GM21528 (cell line): ENCODE data around the gene DHX38.
"Not testable (repeated sequence)": the region's sequence is repeated elsewhere in the genome, so short reads cannot be mapped to it uniquely, and the experiment has no call there.

ENCODE experiments used
- ATAC-seq: cut with Tn5 transposase; IDR thresholded peaks from one replicate; pipeline ENCODE4 v1.9.1; 2021; ENCODE audit warnings: mild to moderate bottlenecking, moderate library complexity; ENCODE audit not compliant: unreplicated experiment, low FRiP score

The DHX38 gene

DNA sequence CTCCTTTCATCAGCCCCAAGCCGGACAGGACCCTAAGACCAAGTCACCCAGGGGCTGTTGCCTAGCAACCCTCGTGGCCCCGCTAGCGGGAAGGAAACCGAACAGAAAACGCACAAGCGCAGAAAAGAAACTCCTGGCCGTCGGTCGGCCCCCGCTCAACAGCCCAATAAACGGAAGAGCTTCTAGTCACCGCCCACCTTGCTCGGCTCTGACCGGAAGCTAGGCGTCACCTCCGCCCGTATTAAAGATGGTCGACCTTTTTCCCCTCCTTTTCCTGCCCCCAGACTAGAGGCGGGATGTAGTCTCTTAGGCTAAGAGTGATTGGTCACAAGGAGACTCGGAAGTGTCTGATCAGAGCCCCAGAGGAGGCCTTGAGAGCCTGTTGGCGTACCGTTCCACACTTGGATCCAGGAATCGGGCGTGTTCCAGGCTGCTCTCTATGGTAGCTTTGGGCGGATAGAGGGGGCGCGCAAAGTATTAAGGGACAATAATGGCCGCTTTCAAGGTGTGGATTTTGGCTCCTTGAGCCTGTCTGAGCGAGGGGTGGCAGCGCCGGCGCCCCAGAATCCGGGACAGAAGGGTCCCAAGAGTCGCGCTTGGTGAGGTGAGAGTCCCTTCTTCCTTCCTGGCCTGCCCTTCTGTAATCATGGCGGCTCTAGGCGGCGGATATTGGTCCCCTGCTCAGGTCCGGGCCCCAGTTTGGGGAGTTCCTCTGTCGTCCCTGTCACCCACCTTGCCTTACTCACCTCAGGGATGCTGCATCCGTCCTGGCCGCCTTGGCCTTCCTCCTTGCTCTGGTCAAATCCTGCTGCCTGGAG is at the start of gene DHX38, which contains the start of gene TXNL4B:
DHX38 (plus strand) TSS at position 400 of the 818 bp plus-strand sequence. CDS start 2,311 bp downstream, outside the sequence.
TXNL4B (minus strand) TSS at position 173 of the 818 bp plus-strand sequence. CDS start 2,871 bp downstream, outside the sequence.
- peak; percentile 99 for ATAC-seq

DNA sequence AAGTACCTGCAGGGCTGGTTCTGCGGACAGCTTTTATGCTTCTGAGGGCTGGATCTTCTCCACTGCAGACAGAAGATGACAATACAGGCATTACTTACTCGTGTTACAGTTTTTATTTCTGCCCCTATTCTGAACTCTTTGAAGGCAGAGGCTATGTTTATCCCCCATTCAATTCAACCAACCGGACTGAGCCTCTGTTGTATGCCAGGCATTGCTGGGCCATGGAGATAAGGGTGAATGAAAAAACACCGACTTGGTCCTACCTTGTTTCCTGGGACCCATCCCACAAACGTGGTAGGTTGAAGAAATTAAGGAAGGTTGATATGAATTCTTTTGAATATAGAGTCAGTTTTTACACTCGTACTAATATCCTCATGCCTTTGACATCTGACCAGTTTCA is 49.4 kb upstream of the DHX38 start:
- ATAC-seq = no peak

DNA sequence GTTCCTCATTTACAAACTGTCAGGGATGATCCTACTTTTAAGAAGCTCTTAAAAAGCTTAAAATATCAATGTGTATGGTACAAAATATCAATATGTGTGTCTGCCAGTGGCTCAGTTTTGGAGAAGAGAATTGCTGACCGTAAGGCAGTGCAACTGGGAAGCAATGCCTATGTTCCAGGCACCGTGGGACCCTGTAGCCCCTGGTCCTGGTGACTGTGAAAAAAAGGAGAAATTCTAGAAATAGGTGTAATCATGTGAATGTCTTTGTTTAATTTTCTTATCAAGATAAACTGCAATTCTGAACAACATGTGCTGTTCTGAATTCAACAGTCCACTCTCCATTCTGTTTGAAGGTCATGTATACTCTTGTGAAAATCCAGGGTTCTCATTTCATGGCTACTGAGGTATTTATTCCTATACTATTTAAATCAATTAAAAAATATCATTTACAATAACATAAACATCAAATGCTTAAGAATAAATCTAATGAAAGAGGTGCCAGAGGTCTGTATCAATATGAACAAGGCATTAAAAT is 48.8 kb upstream of the DHX38 start:
- no peak for ATAC-seq

DNA sequence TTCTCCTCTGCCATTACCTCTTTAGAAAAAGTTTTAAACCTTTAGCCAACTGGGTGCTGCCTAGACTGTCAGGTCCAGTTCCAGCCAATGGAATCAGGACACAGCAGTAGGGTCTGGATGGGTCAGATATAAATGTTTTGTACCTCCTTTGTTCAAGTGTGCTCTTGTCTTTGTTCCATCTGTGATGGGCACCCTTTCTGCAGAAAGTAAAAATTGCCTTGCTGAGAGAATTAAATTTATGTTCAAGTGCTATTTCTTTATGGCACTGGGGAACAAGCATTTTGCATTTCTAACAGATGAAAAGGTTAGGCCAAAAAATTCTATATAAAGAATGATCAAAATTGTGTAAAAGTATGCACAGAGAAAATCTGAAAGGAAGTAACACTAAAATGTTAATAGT is 44.5 kb upstream of the DHX38 start:
- ATAC-seq = no peak

DNA sequence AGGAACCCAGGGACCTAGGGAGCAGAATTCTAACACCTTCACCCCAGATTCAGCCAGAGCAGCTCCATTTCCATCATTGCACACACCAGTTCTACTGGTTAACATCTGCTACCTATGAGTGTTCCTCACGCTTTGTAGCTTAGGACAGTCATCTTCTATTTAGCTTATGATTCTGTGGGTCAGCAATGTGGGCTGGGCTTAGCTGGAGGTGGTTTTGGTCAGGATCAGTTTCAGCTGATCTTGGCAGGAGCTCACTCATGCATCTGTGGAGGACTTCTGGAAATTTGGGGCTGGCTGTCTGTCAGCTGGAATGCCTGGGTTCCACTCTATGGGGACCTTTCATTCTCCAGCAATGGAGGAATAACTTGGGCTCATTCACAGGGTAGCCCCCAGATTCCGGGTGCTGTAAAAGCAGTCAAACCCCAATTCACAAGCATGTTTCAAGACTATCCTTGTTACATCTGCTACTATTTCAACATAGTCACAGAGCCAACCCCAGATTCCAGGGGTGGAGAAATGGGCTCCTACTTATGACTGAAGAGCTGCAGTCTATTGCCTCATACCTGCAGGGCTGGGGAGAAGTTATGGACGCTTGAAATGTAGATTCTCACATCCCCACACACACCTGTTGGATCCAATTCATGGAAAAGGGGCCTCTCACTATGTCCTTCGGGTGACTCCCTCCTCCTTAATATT is 42.7 kb upstream of the DHX38 start:
- no peak for ATAC-seq

DNA sequence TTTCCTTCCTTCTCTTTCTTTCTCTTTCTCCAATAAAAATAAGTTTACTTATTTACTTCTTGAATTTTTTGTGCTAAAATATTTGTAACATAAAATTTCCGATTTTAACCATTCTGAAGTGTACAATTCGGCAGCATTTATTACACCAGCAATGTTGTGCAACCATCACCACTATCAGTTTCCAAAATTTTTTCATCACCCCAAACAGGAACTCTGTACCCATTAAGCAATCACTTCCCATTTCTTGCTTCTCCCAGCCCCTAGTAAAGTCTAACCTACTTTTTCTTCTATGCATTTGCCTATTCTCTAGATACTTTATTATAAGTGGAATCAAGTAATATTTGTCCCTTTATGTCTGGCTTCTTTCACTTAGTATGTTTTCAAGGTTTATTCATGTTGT is 41.8 kb upstream of the DHX38 start:
- no peak for ATAC-seq

DNA sequence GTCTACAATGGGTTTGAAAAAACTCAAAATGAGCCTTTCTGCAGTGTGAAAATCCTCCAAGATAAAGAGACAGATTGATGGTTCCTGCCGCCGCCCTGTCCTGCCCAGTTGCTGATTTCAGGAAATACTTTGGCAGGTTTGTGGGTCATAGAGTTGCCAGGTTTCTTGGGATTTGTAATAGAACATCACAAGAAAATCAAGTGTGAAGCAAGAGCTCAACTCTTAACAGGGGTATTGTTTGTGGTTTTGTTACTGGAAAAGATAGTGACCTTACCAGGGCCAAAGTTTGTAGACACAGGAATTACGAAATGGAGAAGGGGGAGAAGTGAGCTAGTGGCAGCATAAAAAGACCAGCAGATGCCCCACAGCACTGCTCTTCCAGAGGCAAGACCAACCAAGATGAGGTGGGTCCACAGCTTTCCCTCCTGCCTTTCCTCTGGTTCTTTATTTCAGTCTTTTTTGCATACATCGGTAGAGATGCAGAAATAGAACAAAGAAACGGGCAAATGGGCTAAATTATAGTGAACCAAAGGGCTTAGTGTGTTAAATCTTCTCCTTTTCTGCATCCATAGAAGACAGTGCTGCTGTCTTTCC is 39.3 kb upstream of the DHX38 start, which contains the start of gene HP:
HP (plus strand) TSS at position 252 of the 594 bp plus-strand sequence; CDS start at position 400, 148 bp downstream.
- ATAC-seq = not testable (repeated sequence)

DNA sequence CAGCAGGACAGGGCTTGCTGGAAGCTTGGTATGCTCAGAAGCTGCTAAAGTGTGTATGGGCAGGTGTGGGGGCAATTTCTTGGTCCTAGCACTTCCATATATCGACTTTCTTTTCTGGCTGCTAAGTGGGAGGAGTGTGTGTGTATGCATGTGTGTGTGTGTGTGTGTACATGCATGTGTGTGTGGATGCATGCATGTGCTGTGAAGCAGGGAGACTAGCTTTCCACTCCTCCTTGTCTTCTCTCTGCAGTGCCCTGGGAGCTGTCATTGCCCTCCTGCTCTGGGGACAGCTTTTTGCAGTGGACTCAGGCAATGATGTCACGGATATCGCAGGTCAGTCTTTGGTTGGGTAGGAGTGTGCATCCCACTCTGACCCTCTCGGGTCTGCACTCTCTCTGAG is 37.7 kb upstream of the DHX38 start:
- ATAC-seq = no peak

DNA sequence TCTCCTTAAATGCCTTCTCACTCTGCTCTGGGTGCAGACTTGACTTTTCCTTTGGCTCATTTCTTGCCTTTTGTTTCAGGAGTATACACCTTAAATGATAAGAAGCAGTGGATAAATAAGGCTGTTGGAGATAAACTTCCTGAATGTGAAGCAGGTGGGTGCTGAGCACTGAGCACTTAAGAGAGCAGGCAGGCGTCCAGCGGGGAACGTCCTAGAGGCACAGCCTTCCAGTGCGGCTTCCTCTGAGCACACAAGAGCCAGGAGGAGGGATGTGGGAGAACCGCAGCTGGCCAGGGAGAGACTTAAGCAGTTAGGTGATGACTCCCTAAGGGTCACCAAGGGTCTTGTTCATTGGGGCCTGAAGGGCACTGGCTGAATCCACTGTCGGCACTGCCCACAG is 36.3 kb upstream of the DHX38 start:
- not testable (repeated sequence) for ATAC-seq

DNA sequence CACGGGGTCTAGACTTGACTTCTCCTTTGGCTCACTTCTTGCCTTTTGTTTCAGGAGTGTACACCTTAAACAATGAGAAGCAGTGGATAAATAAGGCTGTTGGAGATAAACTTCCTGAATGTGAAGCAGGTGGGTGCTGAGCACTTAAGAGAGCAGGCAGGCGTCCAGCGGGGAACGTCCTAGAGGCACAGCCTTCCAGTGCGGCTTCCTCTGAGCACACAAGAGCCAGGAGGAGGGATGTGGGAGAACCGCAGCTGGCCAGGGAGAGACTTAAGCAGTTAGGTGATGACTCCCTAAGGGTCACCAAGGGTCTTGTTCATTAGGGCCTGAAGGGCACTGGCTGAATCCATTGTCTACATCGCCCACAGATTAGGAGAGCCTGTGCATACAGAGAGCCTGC is 34.6 kb upstream of the DHX38 start:
- ATAC-seq = not testable (repeated sequence)

DNA sequence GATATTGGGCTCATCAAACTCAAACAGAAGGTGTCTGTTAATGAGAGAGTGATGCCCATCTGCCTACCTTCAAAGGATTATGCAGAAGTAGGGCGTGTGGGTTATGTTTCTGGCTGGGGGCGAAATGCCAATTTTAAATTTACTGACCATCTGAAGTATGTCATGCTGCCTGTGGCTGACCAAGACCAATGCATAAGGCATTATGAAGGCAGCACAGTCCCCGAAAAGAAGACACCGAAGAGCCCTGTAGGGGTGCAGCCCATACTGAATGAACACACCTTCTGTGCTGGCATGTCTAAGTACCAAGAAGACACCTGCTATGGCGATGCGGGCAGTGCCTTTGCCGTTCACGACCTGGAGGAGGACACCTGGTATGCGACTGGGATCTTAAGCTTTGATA is 33.2 kb upstream of the DHX38 start:
- ATAC-seq = no peak

DNA sequence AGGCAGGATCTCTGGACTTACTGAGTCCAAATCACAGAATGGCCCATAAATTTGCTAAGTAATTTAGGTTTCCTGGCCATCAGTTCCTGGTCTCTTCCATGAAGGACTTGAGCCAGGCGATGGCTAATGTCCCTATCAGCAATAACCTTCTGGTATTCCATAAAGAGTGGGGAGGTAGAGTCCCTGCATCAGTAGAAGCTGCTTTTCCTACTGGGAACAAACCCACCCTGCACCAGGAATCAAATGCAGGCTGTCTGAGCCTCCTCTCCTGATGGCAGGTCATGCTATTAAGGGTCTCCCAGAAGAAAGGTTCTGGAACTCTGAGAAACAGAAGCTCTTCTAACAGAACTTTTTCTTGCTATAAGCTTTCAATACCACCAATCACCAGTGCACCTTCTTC is 32.1 kb upstream of the DHX38 start:
- ATAC-seq = no peak

DNA sequence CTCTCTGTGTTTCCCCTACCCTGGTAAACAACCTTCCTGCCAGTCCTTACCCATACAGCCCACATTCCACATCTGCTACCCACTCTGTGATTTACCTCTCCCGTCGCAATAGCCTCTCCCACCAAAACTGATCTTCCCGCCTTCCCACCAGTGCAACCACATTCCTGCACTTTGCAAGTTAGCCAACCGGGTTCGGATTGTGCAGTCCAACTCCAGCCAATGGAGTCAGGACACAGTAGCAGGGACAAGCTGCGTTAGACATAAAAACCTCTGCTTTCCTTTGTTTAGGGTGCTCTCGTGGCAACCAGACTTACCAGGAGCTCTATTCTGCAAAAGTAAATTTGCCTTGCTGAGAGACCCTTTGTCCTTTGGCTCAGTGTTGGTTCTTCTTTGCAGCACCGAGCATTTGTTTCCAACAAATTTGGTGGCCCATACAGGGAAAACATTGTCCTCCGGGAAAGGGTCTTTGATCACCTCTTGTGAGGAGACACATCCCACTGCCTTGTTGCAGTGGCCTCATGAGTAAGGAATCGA is 29.2 kb upstream of the DHX38 start:
- ATAC-seq = no peak

DNA sequence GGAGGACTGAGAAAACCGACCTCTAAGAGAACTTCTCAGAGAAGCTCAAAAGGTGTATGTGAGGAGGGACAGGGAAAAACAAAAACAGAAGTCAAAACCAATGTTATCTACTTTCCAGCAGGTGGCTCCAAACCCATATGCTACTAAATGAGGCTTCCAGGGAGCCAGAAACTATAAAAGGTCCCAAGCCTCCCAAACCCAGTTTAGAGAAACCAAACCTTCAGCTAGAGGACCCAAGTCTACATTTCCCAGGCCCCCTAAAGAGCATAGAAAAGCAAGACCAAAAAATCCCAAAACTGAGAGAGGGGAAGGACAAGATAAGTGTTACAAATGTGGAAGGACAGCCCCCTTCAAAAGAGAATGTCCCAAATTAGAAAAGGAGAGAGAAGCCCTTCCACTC is 26.9 kb upstream of the DHX38 start:
- no peak for ATAC-seq

DNA sequence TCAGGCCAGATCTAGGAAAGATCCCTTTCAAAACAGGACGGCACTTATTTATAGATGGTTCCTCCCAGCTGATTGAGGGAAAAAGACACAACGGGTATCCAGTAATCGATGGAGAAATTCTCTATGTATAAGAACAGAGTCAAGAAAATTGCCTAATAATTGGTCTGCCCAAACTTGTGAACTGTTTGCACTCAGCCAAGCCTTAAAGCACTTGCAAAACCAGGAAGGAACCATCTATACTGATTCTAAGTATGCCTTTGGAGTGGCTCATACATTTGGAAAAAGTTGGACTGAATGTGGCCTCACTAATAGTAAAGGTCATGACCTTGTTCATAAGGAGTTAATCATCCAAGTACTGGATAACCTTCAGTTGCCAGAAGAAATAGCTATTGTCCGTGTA is 24.7 kb upstream of the DHX38 start:
- ATAC-seq = no peak

DNA sequence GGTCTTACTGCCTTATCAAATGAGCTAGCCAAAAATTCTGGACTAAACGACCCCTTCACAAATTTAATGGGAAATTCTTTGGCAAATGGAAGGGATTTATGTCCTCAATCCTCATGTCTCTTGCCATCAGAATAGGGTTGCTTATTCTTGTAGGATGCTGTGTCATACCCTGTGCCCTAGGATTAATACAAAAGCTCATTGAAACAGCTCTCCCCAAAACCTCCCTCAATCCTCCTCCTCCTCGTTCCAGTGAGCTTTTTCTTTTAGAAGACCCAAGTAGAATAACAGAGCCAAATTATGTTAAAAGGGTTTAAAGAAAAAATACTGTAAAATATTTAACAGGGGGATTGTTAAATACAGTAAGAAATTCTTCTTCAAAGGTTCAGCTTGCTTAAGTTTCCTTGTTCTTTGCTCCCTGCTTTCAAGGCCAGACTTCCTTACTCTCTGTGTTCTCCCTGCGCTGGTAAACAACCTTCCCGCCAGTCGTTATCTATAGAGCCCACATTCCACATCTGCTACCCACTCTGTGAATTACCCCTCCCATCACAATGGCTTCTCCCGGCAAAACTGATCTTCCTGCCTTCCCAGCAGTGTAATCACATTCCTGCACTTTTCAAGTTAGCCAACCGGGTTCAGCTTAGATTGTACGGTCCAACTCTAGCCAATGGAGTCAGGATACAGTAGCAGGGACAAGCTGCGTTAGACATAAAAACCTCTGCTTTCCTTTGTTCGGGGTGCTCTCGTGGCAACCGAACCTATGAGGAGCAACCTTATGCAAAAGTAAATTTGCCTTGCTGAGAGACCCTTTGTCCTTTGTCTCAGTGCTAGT is 20.9 kb upstream of the DHX38 start:
- no peak for ATAC-seq

DNA sequence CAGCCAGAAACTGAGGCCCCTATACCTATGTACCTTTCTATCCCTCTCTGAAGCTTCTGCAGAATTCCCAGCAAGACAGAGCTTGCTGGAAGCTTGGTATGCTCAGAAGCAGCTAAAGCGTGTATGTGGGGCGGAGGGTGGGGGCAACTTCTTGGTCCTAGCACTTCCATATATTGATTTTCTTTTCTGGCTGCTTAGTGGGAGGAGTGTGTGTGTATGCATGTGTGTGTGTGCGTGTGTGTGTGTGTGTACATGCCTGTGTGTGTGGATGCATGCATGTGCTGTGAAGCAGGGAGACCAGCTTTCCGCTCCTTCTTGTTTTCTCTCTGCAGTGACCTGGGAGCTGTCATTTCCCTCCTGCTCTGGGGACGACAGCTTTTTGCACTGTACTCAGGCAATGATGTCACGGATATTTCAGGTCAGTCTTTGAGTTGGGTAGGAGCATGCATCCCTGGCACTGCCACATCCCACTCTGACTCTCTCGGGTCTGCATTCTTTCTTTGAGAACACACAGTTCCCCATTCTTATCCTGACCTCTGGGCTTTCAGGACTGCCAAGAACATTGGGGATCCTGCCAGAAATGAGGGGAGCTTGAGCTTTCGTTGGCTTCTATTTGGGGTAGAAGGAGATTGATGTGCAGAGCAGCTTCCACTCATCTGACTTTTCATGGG is 20.0 kb upstream of the DHX38 start:
- no peak for ATAC-seq

DNA sequence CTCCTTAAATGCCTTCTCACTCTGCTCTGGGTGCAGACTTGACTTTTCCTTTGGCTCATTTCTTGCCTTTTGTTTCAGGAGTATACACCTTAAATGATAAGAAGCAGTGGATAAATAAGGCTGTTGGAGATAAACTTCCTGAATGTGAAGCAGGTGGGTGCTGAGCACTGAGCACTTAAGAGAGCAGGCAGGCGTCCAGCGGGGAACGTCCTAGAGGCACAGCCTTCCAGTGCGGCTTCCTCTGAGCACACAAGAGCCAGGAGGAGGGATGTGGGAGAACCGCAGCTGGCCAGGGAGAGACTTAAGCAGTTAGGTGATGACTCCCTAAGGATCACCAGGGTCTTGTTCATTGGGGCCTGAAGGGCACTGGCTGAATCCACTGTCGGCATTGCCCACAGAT is 18.6 kb upstream of the DHX38 start:
- ATAC-seq = not testable (repeated sequence)

DNA sequence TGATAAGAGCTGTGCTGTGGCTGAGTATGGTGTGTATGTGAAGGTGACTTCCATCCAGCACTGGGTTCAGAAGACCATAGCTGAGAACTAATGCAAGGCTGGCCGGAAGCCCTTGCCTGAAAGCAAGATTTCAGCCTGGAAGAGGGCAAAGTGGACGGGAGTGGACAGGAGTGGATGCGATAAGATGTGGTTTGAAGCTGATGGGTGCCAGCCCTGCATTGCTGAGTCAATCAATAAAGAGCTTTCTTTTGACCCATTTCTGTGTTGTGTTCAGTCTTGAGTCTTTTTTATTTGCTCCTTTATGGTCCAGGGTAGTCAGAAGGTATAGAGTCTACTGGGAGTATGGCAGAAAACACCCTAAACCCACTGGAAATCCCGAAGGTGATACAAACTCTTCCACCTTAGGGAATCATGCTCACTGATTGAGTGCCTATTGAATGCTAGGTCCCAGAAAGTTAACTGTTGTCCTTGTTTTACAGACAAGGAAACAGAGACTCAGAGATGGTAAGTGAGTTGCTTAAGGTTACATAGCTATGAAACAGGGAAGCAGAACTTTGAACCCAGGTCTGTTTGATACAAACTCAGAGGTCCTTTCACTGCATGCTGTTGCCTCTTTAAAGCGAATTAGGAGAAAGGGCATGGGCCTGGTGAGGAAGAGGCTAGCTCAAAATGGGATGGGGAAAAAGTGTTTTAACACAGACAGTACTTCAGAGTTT is 16.5 kb upstream of the DHX38 start:
- not testable (repeated sequence) for ATAC-seq
